GM12872 (cell line): Measurements from ENCODE around the gene OBSL1.

Source experiments
- TF ChIP-seq, protein P1 (sequence below): IDR thresholded peaks from 3 replicates; pipeline ENCODE4 v1.5.1; 2011; ENCODE audit warnings: low read depth, mild to moderate bottlenecking, low read length, moderate library complexity; ENCODE audit not compliant: insufficient read depth

Gene OBSL1

GRCh38 chr2:219614076-219614860 lies 42.9 kb upstream of the OBSL1 start:
- TF ChIP-seq, protein P1, sequence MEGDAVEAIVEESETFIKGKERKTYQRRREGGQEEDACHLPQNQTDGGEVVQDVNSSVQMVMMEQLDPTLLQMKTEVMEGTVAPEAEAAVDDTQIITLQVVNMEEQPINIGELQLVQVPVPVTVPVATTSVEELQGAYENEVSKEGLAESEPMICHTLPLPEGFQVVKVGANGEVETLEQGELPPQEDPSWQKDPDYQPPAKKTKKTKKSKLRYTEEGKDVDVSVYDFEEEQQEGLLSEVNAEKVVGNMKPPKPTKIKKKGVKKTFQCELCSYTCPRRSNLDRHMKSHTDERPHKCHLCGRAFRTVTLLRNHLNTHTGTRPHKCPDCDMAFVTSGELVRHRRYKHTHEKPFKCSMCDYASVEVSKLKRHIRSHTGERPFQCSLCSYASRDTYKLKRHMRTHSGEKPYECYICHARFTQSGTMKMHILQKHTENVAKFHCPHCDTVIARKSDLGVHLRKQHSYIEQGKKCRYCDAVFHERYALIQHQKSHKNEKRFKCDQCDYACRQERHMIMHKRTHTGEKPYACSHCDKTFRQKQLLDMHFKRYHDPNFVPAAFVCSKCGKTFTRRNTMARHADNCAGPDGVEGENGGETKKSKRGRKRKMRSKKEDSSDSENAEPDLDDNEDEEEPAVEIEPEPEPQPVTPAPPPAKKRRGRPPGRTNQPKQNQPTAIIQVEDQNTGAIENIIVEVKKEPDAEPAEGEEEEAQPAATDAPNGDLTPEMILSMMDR = no peak

- TF ChIP-seq, protein P1 = no peak
These were observed 42.2 kb upstream of the OBSL1 start for GRCh38 chr2:219613461-219614070.

GRCh38 chr2:219612577-219613286 lies 41.4 kb upstream of the OBSL1 start:
- TF ChIP-seq, protein P1 = no peak

DNA sequence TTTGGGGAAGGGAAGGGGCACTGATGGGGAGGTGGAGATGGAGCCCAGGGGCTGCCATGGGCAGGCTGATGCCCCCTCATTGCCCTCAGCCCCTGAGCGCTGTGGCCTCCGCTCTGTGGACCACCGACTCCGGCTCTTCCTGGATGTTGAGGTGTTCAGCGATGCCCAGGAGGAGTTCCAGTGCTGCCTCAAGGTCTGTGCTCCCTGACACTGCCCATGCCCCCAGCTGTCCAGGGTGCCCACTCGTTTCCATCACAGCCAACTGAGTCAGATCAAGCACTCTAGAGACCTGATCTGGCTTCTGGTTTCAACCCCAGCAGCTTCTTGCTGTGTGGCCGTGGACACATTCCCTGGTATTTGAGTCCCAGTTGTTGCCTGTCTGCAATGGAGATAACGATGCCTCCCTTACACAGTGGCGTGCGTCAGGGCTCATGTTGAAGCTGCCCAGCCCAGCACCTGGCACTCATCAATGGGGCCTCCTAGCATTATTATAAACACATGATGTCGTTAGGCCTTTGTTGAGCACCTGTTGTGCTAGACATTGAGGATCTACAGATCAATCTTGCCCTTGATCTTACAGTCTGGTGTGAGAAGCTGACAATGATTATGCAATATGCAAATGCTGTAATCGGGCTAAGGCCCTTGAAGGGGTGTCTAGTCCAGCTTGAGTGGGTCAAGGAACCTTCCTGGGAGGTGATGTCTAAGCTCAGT lies 40.7 kb upstream of the OBSL1 start:
- TF ChIP-seq, protein P1 = no peak

- TF ChIP-seq, protein P1 = no peak
These were observed 40.0 kb upstream of the OBSL1 start for GRCh38 chr2:219611306-219611705.

DNA sequence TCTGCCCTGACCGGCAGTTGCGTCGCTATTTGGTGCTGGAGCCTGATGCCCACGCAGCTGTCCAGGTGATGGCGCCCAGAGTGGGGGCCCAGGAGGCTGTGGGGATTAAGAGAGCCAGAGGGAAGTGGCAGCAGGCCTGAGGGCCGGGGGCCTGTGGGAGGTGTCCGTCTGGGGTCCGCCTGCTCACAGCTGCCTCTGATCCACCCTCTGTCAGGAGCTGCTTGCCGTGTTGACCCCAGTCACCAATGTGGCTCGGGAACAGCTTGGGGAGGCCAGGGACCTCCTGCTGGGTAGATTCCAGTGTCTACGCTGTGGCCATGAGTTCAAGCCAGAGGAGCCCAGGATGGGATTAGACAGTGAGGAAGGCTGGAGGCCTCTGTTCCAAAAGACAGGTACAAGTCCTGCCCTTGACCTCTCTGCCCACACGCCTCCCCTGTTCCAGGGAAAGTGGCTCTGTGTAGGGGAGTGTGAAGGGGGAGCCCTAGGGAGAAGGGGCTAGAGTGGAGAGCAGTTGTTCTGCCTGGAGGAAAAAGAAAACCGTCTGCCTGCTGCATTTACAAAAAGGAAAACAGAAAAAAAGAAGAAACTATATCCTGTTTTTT lies 37.9 kb upstream of the OBSL1 start:
- TF ChIP-seq, protein P1 = no peak

DNA sequence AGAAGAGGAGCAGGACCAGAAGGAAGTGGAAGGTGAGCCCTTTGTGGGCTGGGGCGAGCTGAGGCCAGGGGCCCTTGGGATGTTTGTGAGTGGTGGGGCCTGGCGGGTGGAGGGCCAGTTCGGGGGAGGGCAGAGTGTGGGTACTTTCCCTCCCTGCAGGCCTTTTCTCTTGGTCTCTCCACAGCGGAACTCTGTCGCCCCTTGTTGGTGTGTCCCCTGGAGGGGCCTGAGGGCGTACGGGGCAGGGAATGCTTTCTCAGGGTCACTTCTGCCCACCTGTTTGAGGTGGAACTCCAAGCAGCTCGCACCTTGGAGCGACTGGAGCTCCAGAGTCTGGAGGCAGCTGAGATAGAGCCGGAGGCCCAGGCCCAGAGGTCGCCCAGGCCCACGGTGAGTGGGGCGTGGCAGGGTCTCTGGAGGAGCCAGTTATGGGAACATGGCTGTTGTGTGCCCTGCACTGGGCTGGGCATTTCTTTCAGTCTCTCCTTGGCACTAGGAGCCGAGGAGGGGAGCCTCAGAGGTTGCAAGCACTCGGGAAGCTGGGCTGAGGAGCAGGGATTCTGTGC lies 37.1 kb upstream of the OBSL1 start:
- TF ChIP-seq, protein P1 = no peak
